Neural cell (in vitro differentiated cells): Measurements from ENCODE around the gene PLCL1. TPM values are rescaled to one million over a fixed set of nuclear protein-coding genes. Genes with fewer than 3 reads are reported as not detected.

Experiments
- H2AFZ ChIP-seq: fragments of 200-600, 300-800 bp; sonication (generic), shearing (Covaris generic); 2 replicates; pipeline ENCODE4 v1.6.0; 2014; ENCODE audit warnings: low read depth, mild to moderate bottlenecking, antibody characterized with exemption, low read length, moderate library complexity
- H3F3A ChIP-seq: fragments of 200-600 bp; shearing (Covaris generic); 2 replicates; pipeline ENCODE4 v1.6.1; 2016; ENCODE audit warnings: mild to moderate bottlenecking, moderate library complexity, mixed read lengths, antibody characterized with exemption, low read length; ENCODE audit not compliant: insufficient read depth, poor library complexity, severe bottlenecking
- H3K27ac ChIP-seq: fragments of 200-600, 300-800 bp; sonication (generic), shearing (Covaris generic); 2 replicates; pipeline ENCODE4 v1.5.1; 2014; ENCODE audit warnings: mild to moderate bottlenecking, low read length, moderate library complexity
- H3K27me3 ChIP-seq: fragments of 300-800, 200-600 bp; sonication (generic), shearing (Covaris generic); 2 replicates; pipeline ENCODE4 v1.6.0; 2014; ENCODE audit warnings: mild to moderate bottlenecking, low read depth, low read length, moderate library complexity; ENCODE audit not compliant: insufficient read depth
- H3K36me3 ChIP-seq: fragments of 300-800, 200-600 bp; sonication (generic), shearing (Covaris generic); 2 replicates; pipeline ENCODE4 v1.5.1; 2014; ENCODE audit warnings: mild to moderate bottlenecking, antibody characterized with exemption, low read length, moderate library complexity; ENCODE audit not compliant: insufficient read depth
- H3K4me2 ChIP-seq: fragments of 300-800, 200-600 bp; sonication (generic), shearing (Covaris generic); 2 replicates; pipeline ENCODE4 v1.6.0; 2014; ENCODE audit warnings: mild to moderate bottlenecking, low read length
- H3K4me3 ChIP-seq: fragments of 300-800, 200-600 bp; sonication (generic), shearing (Covaris generic); 2 replicates; pipeline ENCODE4 v1.5.1; 2014; ENCODE audit warnings: mild to moderate bottlenecking, low read length, moderate library complexity
- H3K79me2 ChIP-seq: fragments of 200-600 bp; shearing (Covaris generic); replicated peaks from 2 replicates; pipeline ENCODE4 v1.6.0; 2014; ENCODE audit warnings: mild to moderate bottlenecking, low read length, moderate library complexity; ENCODE audit not compliant: insufficient read depth
- H3K9ac ChIP-seq: fragments of 300-800, 200-600 bp; sonication (generic), shearing (Covaris generic); 2 replicates; pipeline ENCODE4 v1.6.1; 2016; ENCODE audit warnings: mild to moderate bottlenecking, low read length, mixed read lengths
- H3K9me2 ChIP-seq: fragments of 200-600 bp; shearing (Covaris generic); 2 replicates; pipeline ENCODE4 v1.6.1; 2016; ENCODE audit warnings: mild to moderate bottlenecking, low read length, mixed read lengths; ENCODE audit not compliant: insufficient read depth
- H3K9me3 ChIP-seq: fragments of 200-600, 300-800 bp; sonication (generic), shearing (Covaris generic); 2 replicates; pipeline ENCODE4 v1.6.1; 2016; ENCODE audit warnings: mild to moderate bottlenecking, mixed run types, low read length, moderate library complexity, mixed read lengths
- H4K20me1 ChIP-seq: fragments of 200-600 bp; shearing (Covaris generic); 2 replicates; pipeline ENCODE4 v1.6.1; 2016; ENCODE audit warnings: mild to moderate bottlenecking, mixed run types; ENCODE audit not compliant: insufficient read depth
- EP300 ChIP-seq: fragments of 450-650 bp; conservative IDR thresholded peaks from 2 replicates; pipeline ENCODE4 v1.6.1; 2014; ENCODE audit warnings: antibody characterized with exemption, mild to moderate bottlenecking, moderate library complexity; ENCODE audit not compliant: poor library complexity, severe bottlenecking
- EZH2 ChIP-seq: fragments of 200-600, 300-800 bp; shearing (Covaris generic), sonication (generic); IDR thresholded peaks from 2 replicates; pipeline ENCODE4 v1.6.1; 2014; ENCODE audit warnings: antibody characterized with exemption, low read length, borderline replicate concordance, mild to moderate bottlenecking; ENCODE audit not compliant: insufficient read depth, poor library complexity, severe bottlenecking
- MXI1 ChIP-seq: fragments of 450-650 bp; conservative IDR thresholded peaks from 2 replicates; pipeline ENCODE4 v1.6.1; 2014; ENCODE audit warnings: antibody characterized with exemption, mild to moderate bottlenecking; ENCODE audit not compliant: poor library complexity, severe bottlenecking
- POLR2AphosphoS5 ChIP-seq: IDR thresholded peaks from 2 replicates; pipeline ENCODE4 v1.6.1; 2012
- RAD21 ChIP-seq: fragments of 450-650 bp; conservative IDR thresholded peaks from 2 replicates; pipeline ENCODE4 v1.6.1; 2014; ENCODE audit warnings: antibody characterized with exemption, mild to moderate bottlenecking, moderate library complexity
- REST ChIP-seq: IDR thresholded peaks from 2 replicates; pipeline ENCODE4 v1.6.1; 2012; ENCODE audit warnings: borderline replicate concordance
- SMC3 ChIP-seq: fragments of 450-650 bp; conservative IDR thresholded peaks from 2 replicates; pipeline ENCODE4 v1.6.1; 2014; ENCODE audit warnings: antibody characterized with exemption, mild to moderate bottlenecking, moderate library complexity; ENCODE audit not compliant: poor library complexity
- TAF1 ChIP-seq: IDR thresholded peaks from 2 replicates; pipeline ENCODE4 v1.6.1; 2012; ENCODE audit warnings: low read depth
- polyA plus RNA-seq: library from polyadenylated mRNA; depleted of rRNA; stranded (reverse); fragments of >200 nt; gene quantifications from 2 replicates; pipeline ENCODE4 v1.2.3, GENCODE V29; 2014
- TF ChIP-seq, protein P1 (sequence below): fragments of 450-650 bp; IDR thresholded peaks from 2 replicates; pipeline ENCODE4 v1.5.1; 2014; ENCODE audit warnings: antibody characterized with exemption, mild to moderate bottlenecking, moderate library complexity; ENCODE audit not compliant: poor library complexity, severe bottlenecking

PLCL1 gene
- polyA plus RNA-seq, 1 donor from 2014 or later = 6.8 TPM

DNA sequence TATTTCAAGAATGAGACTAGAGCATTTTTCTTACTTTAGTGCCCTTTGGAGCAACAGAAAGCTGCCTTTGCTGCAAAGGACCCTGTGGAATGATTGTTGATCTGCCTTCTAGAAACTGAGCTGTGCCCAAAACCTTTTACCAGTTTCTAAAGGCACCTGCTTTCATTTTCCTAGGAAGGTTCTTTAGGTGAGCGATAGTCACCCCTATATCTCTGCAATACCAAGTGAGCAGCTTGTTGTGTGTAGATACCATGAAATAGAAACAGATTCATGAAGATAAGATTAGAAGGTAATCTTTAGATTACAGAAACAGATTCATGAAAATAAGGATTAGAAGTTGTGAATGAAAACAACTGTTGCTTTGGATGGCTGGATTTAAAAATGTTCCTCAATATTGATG lies 202.3 kb downstream of the PLCL1 start:
- Histone ChIP-seq H3K79me2 (no peaks in the 10 kb centered on the region), H2AFZ (no peak overlapping the region), H3K4me2 (no peak overlapping the region), H3K9me2 (no peaks in the 10 kb centered on the region), H3K9me3 (no peaks in the 10 kb centered on the region), H3K27me3 (no peaks in the 10 kb centered on the region), H3K9ac (no peak overlapping the region), H3K27ac (no peak overlapping the region), H3K36me3 (no peaks in the 10 kb centered on the region), H3K4me3 (no peak overlapping the region), H4K20me1 (no peaks in the 10 kb centered on the region), H3F3A (no peaks in the 10 kb centered on the region)
- TF ChIP-seq REST (no peak), TAF1 (no peak)

DNA sequence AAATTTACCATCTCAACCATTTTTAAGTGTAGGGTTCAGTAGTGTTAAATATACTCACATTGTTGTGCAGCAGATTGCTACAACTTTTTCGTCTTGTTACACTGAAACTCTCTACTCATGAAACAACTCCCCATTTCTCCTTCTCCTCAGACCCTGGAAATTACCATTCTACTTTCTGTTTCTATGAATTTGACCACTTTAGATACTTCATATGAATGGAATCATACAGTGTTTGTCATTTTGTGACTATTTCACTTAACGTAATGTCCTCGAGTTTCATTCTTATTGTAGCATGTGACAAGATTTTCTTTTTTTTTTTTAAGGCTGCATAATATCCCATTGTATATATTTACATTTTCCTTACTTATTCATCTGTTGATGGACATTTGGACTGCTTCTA lies 203.8 kb downstream of the PLCL1 start:
- no peak overlapping the region for H2AFZ ChIP-seq
- no peaks in the 10 kb centered on the region for H3K36me3 ChIP-seq
- no peaks in the 10 kb centered on the region for H3F3A ChIP-seq
- no peak overlapping the region for H3K4me3 ChIP-seq
- H3K27me3 ChIP-seq = no peaks in the 10 kb centered on the region
- no peaks in the 10 kb centered on the region for H4K20me1 ChIP-seq
- H3K27ac ChIP-seq = no peak overlapping the region
- no peak overlapping the region for H3K9ac ChIP-seq
- H3K79me2 ChIP-seq = no peaks in the 10 kb centered on the region
- no peaks in the 10 kb centered on the region for H3K9me2 ChIP-seq
- no peaks in the 10 kb centered on the region for H3K9me3 ChIP-seq
- H3K4me2 ChIP-seq = no peak overlapping the region
- no peak for TF ChIP-seq RAD21
- TF ChIP-seq EP300 = no peak
- TF ChIP-seq EZH2 = no peak
- TF ChIP-seq MXI1 = no peak

DNA sequence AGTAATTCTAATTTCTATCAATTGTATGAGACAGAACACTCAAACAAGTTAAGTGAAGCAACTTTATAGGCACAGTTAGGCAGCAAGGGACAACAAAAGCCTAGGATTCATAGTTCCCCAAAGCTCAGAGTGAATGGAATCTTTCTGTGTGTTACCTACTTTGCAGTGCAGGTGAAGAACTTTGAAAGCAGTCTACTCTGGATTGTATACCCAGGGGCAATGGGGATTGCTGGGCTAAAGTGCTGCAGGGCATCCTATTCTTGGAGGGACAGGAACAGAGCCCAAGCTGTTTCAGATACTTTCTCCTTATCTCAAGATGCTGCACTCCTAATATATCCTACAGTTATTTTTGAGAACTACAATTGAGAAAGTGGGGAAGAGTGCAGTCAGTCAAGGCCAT lies 207.6 kb downstream of the PLCL1 start:
- H3K4me3 ChIP-seq = no peak overlapping the region
- no peaks in the 10 kb centered on the region for H3K36me3 ChIP-seq
- H3K9ac ChIP-seq = no peak overlapping the region
- no peaks in the 10 kb centered on the region for H3K27me3 ChIP-seq
- no peaks in the 10 kb centered on the region for H3F3A ChIP-seq
- H3K9me3 ChIP-seq = no peaks in the 10 kb centered on the region
- H3K79me2 ChIP-seq = no peaks in the 10 kb centered on the region
- H3K9me2 ChIP-seq = no peaks in the 10 kb centered on the region
- TF ChIP-seq MXI1 (no peak), RAD21 (no peak), TAF1 (no peak), SMC3 (no peak), EP300 (no peak), REST (no peak), POLR2AphosphoS5 (no peak), EZH2 (no peak)
- TF ChIP-seq, protein P1, sequence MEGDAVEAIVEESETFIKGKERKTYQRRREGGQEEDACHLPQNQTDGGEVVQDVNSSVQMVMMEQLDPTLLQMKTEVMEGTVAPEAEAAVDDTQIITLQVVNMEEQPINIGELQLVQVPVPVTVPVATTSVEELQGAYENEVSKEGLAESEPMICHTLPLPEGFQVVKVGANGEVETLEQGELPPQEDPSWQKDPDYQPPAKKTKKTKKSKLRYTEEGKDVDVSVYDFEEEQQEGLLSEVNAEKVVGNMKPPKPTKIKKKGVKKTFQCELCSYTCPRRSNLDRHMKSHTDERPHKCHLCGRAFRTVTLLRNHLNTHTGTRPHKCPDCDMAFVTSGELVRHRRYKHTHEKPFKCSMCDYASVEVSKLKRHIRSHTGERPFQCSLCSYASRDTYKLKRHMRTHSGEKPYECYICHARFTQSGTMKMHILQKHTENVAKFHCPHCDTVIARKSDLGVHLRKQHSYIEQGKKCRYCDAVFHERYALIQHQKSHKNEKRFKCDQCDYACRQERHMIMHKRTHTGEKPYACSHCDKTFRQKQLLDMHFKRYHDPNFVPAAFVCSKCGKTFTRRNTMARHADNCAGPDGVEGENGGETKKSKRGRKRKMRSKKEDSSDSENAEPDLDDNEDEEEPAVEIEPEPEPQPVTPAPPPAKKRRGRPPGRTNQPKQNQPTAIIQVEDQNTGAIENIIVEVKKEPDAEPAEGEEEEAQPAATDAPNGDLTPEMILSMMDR = no peak
- no peak overlapping the region for H3K27ac ChIP-seq
- H3K4me2 ChIP-seq = no peak overlapping the region
- no peaks in the 10 kb centered on the region for H4K20me1 ChIP-seq
- no peak overlapping the region for H2AFZ ChIP-seq
